GM18867 (cell line): ENCODE data around the gene ARL11.
"Not testable (repeated sequence)": the region's sequence is repeated elsewhere in the genome, so short reads cannot be mapped to it uniquely, and the experiment has no call there.

Experiments
- ATAC-seq: cut with Tn5 transposase; IDR thresholded peaks from one replicate; pipeline ENCODE4 v1.9.1; 2021; ENCODE audit warnings: mild to moderate bottlenecking, moderate library complexity; ENCODE audit not compliant: unreplicated experiment

Gene ARL11

GRCh38 chr13:49612042-49612441, 16.3 kb upstream of the ARL11 start:
- ATAC-seq, result not testable (repeated sequence)

GRCh38 chr13:49615836-49616675, 12.3 kb upstream of the ARL11 start:
- no peak for ATAC-seq

- no peak for ATAC-seq
These were observed 11.6 kb upstream of the ARL11 start for GRCh38 chr13:49616676-49617065.

DNA sequence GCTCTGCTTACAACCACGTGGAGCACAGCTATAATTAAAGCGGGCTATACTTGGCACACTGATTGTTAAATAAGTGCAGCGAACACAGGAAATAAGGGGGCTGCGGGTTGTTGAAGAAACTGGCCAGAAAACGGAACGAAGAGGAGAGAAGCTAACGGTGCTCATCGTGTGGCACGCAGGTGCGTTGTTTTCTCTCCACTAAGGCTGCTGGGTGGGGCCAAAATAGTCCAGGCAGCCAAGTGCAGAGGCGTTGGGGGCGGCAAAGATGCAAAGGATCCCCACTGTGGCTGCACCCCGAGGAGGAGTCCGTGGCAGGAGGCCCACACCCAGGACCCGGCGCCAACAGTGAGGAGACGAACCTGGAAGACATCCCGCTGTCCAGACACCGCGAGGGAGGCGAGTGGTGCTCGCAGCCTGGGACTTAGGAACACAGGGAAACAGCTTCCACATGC, 8.1 kb upstream of the ARL11 start:
- ATAC-seq, result peak; percentile 89

- no peak for ATAC-seq
These were observed 5.9 kb upstream of the ARL11 start for GRCh38 chr13:49622174-49622946.

- ATAC-seq, result no peak
These were observed 4.1 kb upstream of the ARL11 start for GRCh38 chr13:49624229-49624628.

GRCh38 chr13:49625392-49626079, 2.8 kb upstream of the ARL11 start:
- ATAC-seq, result no peak

- ATAC-seq, result no peak
These were observed 1.1 kb downstream of the ARL11 start for GRCh38 chr13:49629196-49629938.

GRCh38 chr13:49629947-49630346, 1.6 kb downstream of the ARL11 start:
- ATAC-seq, result no peak

DNA sequence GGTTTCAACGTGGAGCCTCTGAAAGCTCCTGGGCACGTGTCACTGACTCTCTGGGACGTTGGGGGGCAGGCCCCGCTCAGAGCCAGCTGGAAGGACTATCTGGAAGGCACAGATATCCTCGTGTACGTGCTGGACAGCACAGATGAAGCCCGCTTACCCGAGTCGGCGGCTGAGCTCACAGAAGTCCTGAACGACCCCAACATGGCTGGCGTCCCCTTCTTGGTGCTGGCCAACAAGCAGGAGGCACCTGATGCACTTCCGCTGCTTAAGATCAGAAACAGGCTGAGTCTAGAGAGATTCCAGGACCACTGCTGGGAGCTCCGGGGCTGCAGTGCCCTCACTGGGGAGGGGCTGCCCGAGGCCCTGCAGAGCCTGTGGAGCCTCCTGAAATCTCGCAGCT, 2.3 kb downstream of the ARL11 start:
- ATAC-seq, result no peak

DNA sequence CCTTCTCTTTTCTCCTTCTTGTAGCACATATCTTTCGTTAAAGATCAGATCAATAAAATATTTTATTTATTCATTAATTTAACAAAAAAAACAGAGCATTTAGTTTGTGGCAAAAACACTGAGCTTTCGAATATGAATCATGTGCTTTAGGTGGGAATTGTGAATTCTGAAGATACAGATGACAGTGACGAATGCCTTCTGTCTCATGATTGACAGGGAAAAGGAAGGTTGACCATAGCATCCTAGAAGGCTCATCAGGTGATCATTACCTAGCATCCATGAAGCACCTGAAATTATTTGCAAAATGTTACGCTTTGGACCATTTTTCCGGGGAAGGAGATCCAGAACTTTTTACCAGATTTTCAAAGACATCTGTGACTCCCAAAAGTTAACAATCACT, 3.8 kb downstream of the ARL11 start:
- no peak for ATAC-seq

DNA sequence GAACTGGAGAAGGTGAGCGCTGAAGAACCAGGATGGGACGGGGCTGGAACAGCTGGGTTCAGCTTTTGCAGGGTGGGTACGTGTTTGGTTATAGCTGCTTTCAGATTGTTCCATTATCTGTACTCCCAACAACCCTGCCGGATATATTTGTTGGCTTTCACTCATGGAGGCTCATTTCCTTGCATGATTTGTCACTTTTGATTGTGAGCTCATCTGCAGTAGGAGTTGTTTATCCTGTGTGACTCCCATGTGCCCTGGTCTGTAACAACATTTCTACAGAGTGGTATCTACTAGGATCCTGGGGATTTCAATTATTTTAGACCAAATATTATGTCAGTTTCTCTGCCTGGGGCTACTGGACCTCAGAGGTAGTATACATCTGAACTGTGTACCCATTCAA, 5.4 kb downstream of the ARL11 start:
- ATAC-seq, result no peak

- ATAC-seq, result peak; percentile 46
These were observed 7.5 kb downstream of the ARL11 start for GRCh38 chr13:49635599-49636433.

- ATAC-seq, result no peak
These were observed 8.4 kb downstream of the ARL11 start for GRCh38 chr13:49636705-49637104.

DNA sequence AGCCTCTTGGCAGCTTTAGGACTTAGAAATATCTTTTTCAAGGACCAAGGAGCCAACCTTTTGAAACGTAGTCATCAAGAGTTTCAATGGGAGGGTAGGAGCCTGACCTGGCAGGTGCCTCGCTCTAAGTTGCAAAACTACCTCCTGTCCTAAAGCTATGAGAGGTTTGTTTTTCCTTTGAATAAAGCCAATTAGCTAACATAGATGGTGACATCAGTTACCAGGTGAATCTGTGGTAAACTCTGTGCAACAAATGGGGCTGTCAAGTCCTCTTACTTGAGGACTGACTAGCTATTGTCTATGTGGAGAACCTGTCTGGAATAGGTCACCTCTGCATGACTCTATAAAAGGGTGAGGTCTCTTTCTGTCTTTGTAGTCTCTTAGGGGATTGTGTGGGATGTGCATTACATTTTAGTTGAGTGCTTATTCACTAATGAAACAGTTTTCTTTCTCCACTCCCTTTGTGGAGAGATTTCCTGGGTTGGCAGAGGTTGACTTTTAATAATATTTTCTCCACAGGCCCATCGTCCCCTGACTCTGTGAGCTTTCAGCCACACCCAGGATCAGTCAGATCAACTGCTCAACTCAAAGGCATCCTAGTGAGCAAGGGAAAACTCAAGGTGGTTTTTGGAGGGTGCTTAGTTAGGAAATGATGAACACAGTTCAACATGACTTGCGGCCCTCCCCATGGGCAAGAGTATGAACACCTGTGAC, 9.9 kb downstream of the ARL11 start:
- no peak for ATAC-seq

DNA sequence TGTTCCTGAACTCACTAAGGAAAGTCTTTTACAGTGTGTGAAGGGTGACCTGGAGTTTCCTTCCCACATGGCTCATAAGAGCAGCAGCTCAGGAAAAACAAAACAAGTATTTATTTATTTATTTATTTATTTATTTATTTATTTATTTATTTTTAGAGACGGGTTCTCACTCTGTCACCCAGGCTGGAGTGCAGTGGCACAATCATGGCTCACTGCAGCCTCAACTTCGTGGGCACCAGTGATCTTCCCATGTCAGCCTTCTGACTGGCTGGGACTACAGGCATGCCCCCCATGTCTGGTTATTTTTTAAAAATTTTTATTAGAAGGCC, 10.4 kb downstream of the ARL11 start:
- ATAC-seq, result no peak

GRCh38 chr13:49641801-49642291, 13.5 kb downstream of the ARL11 start:
- no peak for ATAC-seq

DNA sequence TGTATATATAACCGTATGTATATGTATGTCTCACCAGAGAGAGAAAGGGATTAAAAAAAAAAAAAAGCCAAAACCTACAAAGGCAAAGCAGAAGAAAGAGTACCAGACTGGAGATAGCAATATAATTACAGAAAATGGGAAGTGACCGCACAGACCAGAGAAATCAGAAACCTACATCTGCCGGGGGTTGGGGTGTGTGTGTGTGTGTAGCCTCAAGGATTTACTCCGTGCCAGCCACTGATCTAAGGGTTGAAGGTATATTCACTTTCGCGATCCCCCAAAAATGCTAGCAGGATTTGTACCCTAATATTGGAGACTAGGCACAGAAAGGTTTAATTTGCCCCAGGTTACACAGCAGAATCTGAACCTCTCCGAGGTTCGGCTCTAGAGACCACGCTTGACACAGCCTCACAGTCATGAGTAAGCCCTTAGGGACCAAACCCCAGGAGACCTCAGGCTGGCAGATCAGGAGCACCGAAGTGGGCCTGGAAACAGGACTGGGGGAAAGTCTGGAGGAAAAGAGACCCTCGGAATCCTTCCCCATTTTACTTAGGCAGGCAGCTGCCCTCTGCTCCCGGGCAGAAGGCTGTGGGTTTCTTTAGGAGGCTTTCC, 14.8 kb downstream of the ARL11 start:
- no peak for ATAC-seq

- ATAC-seq, result no peak
These were observed 17.1 kb downstream of the ARL11 start for GRCh38 chr13:49645451-49645850.
